ENCODE results near the gene TSC22D2.

Gene TSC22D2

DNA sequence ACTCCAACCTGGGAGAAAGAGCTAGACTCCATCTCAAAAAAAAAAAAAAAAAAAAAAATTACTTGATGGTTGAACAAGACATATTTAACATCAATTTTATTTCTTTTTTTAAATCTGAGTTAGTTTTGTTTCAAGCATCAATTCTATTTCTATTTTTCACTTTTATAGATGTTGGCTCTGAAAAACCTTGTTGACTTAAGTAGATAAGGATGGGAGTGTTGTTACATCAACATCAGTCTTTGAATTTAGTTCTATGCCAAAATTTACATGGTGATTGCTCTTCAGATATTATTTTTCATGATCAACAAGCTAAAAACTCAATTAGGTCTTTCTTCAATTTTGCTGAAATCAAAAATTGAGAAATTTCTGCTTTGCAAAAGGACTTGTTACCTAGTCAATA is 71.3 kb downstream of the TSC22D2 start:
- Histone ChIP-seq H3K36me3 (replicated peaks; ENCODE audit: low read depth, low read length) (peaks cover 7% of the 10 kb centered on the region), H3K27me3 (ENCODE audit: low read depth, low read length) (no peaks in the 10 kb centered on the region), H2AFZ (ENCODE audit: low read depth, low read length) (no peak overlapping the region), H3K4me1 (ENCODE audit: low read length) (no peaks in the 10 kb centered on the region), H3K9ac (ENCODE audit: low read length) (no peak overlapping the region), H3K79me2 (ENCODE audit: low read length) (no peaks in the 10 kb centered on the region), H3K4me3 (ENCODE audit: low read length) (no peak overlapping the region), H3K4me2 (ENCODE audit: low read length) (no peak overlapping the region), H4K20me1 (ENCODE audit: insufficient read depth, low read length) (no peaks in the 10 kb centered on the region), H3K9me3 (ENCODE audit: insufficient read depth, low read length) (peaks cover 11% of the 10 kb centered on the region; the same call in 1 of the 2 replicates), H3K27ac (ENCODE audit: low read length) (no peak overlapping the region)
- no peak for TF ChIP-seq EZH2phosphoT487 (IDR thresholded peaks at IDR 0.05; ENCODE audit: low read depth)
- TF ChIP-seq, protein P1, sequence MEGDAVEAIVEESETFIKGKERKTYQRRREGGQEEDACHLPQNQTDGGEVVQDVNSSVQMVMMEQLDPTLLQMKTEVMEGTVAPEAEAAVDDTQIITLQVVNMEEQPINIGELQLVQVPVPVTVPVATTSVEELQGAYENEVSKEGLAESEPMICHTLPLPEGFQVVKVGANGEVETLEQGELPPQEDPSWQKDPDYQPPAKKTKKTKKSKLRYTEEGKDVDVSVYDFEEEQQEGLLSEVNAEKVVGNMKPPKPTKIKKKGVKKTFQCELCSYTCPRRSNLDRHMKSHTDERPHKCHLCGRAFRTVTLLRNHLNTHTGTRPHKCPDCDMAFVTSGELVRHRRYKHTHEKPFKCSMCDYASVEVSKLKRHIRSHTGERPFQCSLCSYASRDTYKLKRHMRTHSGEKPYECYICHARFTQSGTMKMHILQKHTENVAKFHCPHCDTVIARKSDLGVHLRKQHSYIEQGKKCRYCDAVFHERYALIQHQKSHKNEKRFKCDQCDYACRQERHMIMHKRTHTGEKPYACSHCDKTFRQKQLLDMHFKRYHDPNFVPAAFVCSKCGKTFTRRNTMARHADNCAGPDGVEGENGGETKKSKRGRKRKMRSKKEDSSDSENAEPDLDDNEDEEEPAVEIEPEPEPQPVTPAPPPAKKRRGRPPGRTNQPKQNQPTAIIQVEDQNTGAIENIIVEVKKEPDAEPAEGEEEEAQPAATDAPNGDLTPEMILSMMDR (IDR thresholded peaks at IDR 0.05; ENCODE audit: low read depth, low read length) = no peak

DNA sequence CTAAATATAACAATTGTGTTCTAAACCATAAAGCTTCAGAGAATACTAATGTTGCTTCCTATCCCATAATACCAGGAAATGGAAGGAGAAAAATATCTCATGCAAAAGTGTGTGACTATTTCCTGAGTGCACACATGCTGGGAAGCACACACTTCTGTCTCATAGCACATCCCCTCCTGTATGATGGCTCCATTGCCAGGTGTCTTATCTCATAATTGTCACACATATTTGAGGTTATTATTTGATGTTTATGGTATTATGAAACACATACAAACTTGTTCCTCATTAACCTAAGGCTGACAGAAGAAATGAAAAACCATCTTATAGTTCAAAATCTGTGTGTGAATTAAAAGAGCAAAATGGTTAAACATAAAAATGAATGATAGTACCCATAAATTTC is 72.8 kb downstream of the TSC22D2 start:
- H3K27ac ChIP-seq (ENCODE audit: low read length) = no peak overlapping the region
- H3K4me1 ChIP-seq (ENCODE audit: low read length) = no peaks in the 10 kb centered on the region
- no peak overlapping the region for H3K9ac ChIP-seq (ENCODE audit: low read length)
- no peak overlapping the region for H3K4me2 ChIP-seq (ENCODE audit: low read length)
- H3K27me3 ChIP-seq (ENCODE audit: low read depth, low read length) = no peaks in the 10 kb centered on the region
- H3K9me3 ChIP-seq (ENCODE audit: insufficient read depth, low read length) = peaks cover 14% of the 10 kb centered on the region; the same call in 1 of the 2 replicates
- H2AFZ ChIP-seq (ENCODE audit: low read depth, low read length) = no peak overlapping the region
- H3K79me2 ChIP-seq (ENCODE audit: low read length) = no peaks in the 10 kb centered on the region
- TF ChIP-seq, protein P1 (IDR thresholded peaks at IDR 0.05; ENCODE audit: low read depth, low read length) = no peak
- no peak for TF ChIP-seq EZH2phosphoT487 (IDR thresholded peaks at IDR 0.05; ENCODE audit: low read depth)
- H4K20me1 ChIP-seq (ENCODE audit: insufficient read depth, low read length) = no peaks in the 10 kb centered on the region
- no peak overlapping the region for H3K4me3 ChIP-seq (ENCODE audit: low read length)
- peaks cover 9% of the 10 kb centered on the region for H3K36me3 ChIP-seq (replicated peaks; ENCODE audit: low read depth, low read length)

DNA sequence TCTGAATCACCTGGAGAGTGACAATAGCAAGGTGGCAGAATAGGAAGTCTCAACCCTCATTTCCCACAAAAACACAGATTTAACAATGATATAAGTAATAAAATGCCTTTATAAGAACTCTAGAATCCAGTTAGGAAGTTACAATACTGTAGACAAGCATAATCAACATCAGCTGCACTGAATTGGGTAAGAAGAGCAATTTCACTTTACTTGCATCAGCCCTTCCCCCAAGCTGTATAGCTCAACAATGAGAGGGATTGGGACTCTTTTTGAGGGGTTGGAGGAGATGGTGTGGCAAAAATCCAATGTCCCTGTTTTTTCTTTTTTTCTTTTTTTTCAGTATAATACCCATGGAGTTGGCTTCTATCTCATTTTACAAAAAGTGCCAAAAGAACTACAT is 75.1 kb downstream of the TSC22D2 start:
- H3K36me3 ChIP-seq (replicated peaks; ENCODE audit: low read depth, low read length) = peaks cover 9% of the 10 kb centered on the region
- H3K4me2 ChIP-seq (ENCODE audit: low read length) = no peak overlapping the region
- peaks cover 10% of the 10 kb centered on the region; the same call in 1 of the 2 replicates for H3K9me3 ChIP-seq (ENCODE audit: insufficient read depth, low read length)
- H3K9ac ChIP-seq (ENCODE audit: low read length) = no peak overlapping the region
- no peak overlapping the region for H3K27ac ChIP-seq (ENCODE audit: low read length)
- H3K79me2 ChIP-seq (ENCODE audit: low read length) = no peaks in the 10 kb centered on the region
- no peaks in the 10 kb centered on the region for H4K20me1 ChIP-seq (ENCODE audit: insufficient read depth, low read length)
- H2AFZ ChIP-seq (ENCODE audit: low read depth, low read length) = no peak overlapping the region
- H3K4me3 ChIP-seq (ENCODE audit: low read length) = no peak overlapping the region
- H3K27me3 ChIP-seq (ENCODE audit: low read depth, low read length) = no peaks in the 10 kb centered on the region
- no peaks in the 10 kb centered on the region for H3K4me1 ChIP-seq (ENCODE audit: low read length)
- no peak for TF ChIP-seq EZH2phosphoT487 (IDR thresholded peaks at IDR 0.05; ENCODE audit: low read depth)

DNA sequence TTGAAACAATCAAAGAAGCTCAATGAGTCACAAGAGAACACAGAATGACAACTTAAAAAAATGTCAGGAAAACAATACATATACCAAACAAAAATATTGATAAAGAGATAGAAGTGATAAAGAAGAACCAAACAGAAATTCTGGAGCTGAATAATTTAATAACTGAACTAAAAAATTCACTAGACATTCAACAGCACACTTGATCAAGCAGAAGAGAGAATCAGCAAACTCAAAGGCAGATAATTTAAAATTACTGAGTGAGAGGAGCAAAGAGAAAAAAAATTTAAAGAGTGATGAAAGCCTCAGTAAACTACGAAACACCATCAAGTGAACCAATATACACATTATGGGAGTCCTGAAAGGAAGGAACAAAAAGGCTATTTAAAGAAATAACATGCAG is 76.3 kb downstream of the TSC22D2 start:
- peaks cover 9% of the 10 kb centered on the region for H3K36me3 ChIP-seq (replicated peaks; ENCODE audit: low read depth, low read length)
- TF ChIP-seq, protein P1 (IDR thresholded peaks at IDR 0.05; ENCODE audit: low read depth, low read length) = no peak
- TF ChIP-seq EZH2phosphoT487 (IDR thresholded peaks at IDR 0.05; ENCODE audit: low read depth) = no peak
- H3K27me3 ChIP-seq (ENCODE audit: low read depth, low read length) = no peaks in the 10 kb centered on the region

More for the DNA sequence above, 76.3 kb downstream of the TSC22D2 start:
- H3K79me2 ChIP-seq (ENCODE audit: low read length) = no peaks in the 10 kb centered on the region
- H3K4me2 ChIP-seq (ENCODE audit: low read length) = no peak overlapping the region
- H3K27ac ChIP-seq (ENCODE audit: low read length) = no peak overlapping the region
- H3K4me3 ChIP-seq (ENCODE audit: low read length) = no peak overlapping the region
- peaks cover 10% of the 10 kb centered on the region; the same call in 1 of the 2 replicates for H3K9me3 ChIP-seq (ENCODE audit: insufficient read depth, low read length)
- H2AFZ ChIP-seq (ENCODE audit: low read depth, low read length) = no peak overlapping the region
- H4K20me1 ChIP-seq (ENCODE audit: insufficient read depth, low read length) = no peaks in the 10 kb centered on the region
- no peaks in the 10 kb centered on the region for H3K4me1 ChIP-seq (ENCODE audit: low read length)
- no peak overlapping the region for H3K9ac ChIP-seq (ENCODE audit: low read length)

Data from OCI-LY3 (cell line).